ENCODE data around the gene ZNF804B. TPM values are rescaled to one million over a fixed set of nuclear protein-coding genes. Genes with fewer than 3 reads are reported as not detected.
A peak's percentile ranks its signal among the peaks of the same experiment; 100 is the strongest.
"Not testable (repeated sequence)": the region's sequence is repeated elsewhere in the genome, so short reads cannot be mapped to it uniquely, and the experiment has no call there.

Gene ZNF804B
- polyA plus RNA-seq, 4 donors: 0.14 to 0.23 (median 0.22) TPM

GRCh38 chr7:89228688-89229171, 469.2 kb downstream of the ZNF804B start:
- DNase-seq (ENCODE audit: low read depth in 4 of 4, low spot score in 2 of 4): not testable (repeated sequence)

DNA sequence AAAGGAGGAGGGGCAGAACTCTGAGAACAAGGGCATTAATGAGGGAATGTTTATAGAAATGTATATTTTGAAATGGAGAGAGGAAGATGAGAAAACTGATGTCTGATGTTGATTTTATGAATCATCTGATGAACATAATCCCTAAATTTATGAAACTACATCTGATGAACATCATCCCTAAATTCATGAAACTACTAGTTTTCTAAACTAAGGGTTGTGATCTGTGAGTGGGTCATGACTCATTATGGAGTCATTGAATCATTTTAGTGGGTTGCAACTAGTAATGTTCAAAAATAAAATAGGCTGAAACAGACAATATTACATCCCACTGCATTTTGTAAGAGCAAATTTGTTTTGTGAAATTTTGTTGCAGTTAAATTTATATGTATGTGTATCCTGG, 478.7 kb downstream of the ZNF804B start:
- DNase-seq (ENCODE audit: low read depth in 4 of 4, low spot score in 2 of 4): no peak

DNA sequence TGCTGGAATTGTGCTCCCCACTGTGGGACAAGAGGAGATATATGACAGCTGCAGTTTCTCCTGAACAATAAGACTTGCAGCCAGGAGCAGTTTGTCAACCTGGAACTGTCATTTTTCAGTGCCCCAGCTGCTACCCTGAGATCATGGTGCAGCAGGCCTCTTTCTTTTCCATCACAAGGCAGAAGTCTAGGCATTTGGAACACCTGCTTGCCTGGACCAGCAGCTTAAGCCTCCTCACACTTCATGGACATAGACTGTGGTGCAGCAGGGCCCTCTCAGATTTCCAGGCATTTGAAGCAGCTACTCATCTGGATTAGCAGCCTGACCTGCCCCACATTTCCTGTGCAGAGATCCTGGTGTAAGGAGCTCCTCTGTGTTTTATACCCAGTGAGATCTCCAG, 486.7 kb downstream of the ZNF804B start:
- no peak for DNase-seq (ENCODE audit: low read depth in 4 of 4, low spot score in 2 of 4)

DNA sequence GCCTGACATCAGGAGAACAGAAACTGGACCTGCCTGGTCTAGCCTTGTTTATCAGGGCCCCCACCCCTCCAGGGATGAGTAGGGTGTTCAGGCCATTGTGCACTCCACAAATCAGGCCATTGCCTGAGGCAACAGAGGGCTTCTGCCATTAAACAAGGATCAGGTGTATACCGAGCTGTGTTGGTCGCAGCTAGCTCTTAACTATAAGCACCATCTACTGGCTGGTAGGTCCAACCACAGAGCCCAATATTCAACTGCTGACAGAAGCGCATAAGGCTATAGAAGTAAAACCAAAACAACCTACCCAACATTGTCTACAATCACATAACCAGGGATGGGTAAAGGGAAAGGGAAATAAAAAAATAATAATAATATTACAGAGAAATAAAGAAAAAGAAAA, 487.7 kb downstream of the ZNF804B start:
- DNase-seq (ENCODE audit: low read depth in 4 of 4, low spot score in 2 of 4): no peak

DNA sequence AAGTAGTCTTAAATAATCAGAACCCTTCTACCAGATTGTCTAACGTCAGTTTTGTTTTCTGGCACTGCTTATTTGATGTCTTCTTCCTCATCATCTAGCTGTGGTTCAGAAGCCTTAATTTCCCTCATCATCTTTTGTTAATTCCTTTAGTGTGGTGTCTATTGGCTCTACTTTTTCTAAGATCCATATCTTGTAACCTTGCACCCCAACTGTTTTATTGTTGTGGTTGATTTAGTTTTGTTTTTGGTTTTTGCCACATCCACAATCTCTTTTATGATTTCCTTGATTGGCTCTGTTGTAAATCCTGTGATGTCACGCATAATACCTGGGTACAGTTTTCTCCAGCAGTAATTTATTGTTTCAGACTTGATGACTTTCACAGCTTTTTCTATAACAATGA, 499.6 kb downstream of the ZNF804B start:
- no peak for DNase-seq (ENCODE audit: low read depth in 4 of 4, low spot score in 2 of 4)

DNA sequence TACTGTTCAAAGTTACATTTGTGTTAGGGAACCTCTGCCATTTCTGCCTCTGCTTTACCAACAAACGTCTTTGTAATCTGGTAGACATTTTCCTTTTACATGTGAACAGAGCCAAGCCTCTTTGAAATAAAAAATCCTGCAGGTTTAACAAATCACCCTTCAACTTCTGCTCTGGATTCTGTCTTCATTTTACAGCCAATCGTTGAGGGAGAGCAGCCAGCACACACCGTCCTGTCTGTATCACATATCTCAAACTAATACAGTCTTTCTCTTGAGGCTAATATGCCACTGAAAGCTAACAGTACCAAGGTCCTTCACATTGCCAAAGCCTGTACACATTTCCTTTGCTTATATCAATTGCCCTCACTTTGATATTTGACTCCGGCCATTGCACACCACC, 504.6 kb downstream of the ZNF804B start:
- DNase-seq (ENCODE audit: low read depth in 4 of 4, low spot score in 2 of 4): no peak

DNA sequence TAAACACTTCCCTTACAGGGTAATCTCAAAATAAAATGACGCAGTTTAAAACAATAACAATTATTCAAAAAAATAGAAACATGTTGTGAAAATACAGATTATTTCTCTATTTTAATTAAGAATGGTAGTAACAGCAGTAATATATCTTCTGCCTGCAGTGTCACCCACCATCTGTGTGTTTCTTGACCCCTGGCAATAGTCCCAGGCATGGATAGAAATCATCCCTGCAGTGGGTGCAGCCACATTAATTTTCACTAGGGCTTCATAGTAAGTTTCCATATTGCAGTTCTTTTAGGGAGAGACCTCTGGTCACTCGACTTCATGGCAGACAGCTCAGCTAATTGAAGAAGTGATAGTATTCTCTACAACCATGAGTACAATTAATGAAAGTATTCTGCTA, 506.1 kb downstream of the ZNF804B start:
- DNase-seq (ENCODE audit: low read depth in 4 of 4, low spot score in 2 of 4): peak in 3 of 4 donors; percentile 24 to 50 (median 48)

DNA sequence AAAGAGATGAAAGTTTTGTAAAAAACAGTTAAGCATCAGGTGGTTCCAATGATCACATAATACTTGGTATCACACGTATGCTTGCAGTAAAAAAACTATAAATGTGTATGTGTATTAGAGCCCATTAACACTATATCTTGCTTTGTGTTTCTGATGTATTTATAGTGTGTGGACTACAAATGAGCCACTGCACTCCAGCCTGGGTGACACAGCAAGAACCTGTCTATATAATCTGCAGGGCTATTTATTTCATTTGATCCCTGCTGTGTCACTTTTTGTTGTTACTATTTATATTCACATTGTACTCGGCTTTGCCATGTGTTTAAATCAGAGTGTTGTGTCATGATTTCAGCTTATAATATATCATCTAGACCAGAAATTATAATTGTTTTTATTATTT, 523.8 kb downstream of the ZNF804B start:
- no peak for DNase-seq (ENCODE audit: low read depth in 4 of 4, low spot score in 2 of 4)

DNA sequence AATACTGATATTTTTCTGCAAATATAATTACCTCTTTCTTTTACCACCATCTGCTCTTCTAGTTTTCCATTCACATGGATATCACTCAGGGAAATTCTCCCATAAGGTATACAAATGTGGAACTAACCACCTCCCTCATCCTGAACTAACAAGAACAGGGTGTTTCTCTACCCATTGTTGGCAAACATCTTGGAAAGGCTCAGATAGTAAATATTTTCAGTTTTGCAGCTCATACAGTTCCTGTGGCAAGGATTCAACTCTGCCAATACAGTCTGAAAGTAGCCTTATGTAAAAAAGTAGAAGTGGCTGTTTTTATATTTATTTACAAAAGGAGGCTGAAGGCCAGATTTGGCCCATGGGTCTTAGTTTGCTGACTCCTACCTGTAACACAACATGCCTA, 549.0 kb downstream of the ZNF804B start:
- no peak for DNase-seq (ENCODE audit: low read depth in 4 of 4, low spot score in 2 of 4)

GRCh38 chr7:89311886-89312285, 552.4 kb downstream of the ZNF804B start:
- no peak for DNase-seq (ENCODE audit: low read depth in 4 of 4, low spot score in 2 of 4)

GRCh38 chr7:89312551-89312950, 553.1 kb downstream of the ZNF804B start:
- no peak for DNase-seq (ENCODE audit: low read depth in 4 of 4, low spot score in 2 of 4)

- no peak for DNase-seq (ENCODE audit: low read depth in 4 of 4, low spot score in 2 of 4)
These were observed 557.2 kb downstream of the ZNF804B start for GRCh38 chr7:89316584-89317251.

- DNase-seq (ENCODE audit: low read depth in 4 of 4, low spot score in 2 of 4): no peak
These were observed 572.5 kb downstream of the ZNF804B start for GRCh38 chr7:89332026-89332425.

DNA sequence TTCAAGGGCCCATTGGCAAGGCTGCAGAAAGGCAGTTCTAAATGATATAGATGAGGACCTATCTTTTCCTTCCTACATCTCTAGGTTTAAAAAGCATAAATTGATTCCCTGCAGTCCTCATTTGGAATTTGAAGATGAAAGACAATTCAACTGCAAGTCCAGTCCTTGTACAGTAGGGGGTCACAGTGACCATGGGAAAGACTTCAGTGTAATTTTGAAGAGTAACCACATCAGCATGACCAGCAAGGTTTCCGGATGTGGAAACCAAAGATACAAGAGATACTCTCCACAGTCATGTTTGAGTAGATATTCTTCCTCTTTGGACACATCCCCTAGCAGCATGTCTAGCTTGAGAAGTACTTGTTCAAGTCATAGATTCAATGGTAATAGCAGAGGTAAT, 575.3 kb downstream of the ZNF804B start:
- DNase-seq (ENCODE audit: low read depth in 4 of 4, low spot score in 2 of 4): no peak

DNA sequence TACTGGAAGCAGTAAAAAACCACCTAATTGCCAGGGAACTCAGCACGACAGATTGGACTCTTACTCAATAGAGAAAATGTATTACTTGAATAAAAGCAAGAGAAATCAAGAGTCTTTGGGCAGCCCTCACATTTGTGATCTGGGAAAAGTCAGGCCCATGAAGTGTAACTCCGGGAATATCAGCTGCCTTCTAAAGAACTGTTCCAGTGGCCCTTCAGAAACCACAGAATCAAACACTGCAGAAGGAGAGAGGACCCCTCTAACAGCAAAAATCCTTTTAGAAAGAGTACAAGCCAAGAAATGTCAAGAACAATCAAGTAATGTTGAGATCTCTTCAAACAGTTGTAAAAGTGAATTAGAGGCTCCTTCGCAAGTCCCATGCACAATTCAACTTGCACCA, 576.0 kb downstream of the ZNF804B start:
- no peak for DNase-seq (ENCODE audit: low read depth in 4 of 4, low spot score in 2 of 4)

DNA sequence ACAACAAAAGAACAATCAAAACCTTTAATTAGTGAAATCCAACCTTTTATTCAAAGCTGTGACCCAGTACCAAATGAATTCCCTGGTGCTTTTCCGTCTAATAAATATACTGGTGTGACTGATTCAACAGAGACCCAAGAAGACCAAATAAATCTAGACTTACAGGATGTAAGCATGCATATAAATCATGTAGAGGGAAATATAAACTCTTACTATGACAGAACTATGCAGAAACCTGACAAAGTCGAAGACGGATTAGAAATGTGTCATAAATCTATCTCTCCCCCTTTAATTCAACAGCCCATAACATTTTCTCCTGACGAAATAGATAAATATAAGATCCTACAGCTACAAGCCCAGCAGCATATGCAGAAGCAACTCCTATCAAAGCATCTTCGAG, 576.6 kb downstream of the ZNF804B start:
- DNase-seq (ENCODE audit: low read depth in 4 of 4, low spot score in 2 of 4): no peak

DNA sequence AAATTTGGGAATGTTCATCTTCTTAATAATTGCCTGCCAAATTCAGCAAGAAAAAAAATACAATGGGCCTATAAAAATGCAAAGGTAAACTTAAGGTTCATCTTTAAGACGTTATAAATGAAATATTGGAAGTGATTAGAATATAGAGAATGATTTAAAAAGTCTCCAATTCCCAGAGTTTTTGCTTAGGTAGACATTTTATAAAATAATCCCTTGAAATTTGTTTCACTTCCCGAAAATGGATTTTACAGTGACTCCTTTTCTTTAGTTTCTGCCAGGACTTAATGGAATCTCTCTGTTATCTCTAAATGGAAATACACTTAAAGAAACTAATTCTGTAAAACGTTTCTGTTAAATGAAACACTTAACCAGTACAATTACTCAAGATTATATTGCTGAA, 580.2 kb downstream of the ZNF804B start:
- no peak for DNase-seq (ENCODE audit: low read depth in 4 of 4, low spot score in 2 of 4)

DNA sequence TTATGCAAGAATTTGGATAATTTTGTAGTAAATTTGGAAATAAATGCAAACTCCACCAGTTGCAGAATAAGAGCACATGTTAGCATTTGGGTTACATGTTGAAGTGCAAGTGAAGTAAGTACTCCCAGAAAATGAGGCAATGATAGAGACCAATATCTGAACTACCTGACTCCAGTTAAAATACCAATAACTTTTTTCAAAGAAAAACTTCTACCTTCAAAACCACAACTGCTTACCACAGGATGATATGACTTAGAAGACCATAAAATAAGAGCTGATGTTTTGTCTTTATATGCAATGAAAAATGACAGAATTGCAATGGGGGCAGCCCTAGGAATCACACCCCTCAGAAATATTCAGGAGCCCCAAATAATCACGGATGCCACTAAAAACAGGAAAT, 597.6 kb downstream of the ZNF804B start:
- no peak for DNase-seq (ENCODE audit: low read depth in 4 of 4, low spot score in 2 of 4)

DNA sequence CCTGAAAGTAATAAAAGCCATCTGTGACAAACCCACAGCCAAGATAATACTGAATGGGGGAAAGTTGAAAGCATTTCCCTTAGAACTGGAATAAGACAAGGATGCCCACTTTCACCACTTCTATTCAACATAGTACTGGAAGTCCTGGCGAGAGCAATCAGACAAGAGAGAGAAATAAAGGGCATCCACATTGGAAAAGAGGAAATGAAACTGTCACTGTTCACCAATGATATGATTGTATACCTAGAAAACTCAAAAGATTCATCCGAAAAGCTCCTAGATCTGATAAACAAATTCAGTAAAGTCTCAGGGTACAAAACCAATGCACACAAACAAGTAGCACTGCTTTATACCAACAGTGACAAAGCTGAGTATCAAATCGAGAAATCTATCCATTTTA, 617.7 kb downstream of the ZNF804B start:
- DNase-seq (ENCODE audit: low read depth in 4 of 4, low spot score in 2 of 4): no peak

GRCh38 chr7:89385411-89385810, 625.9 kb downstream of the ZNF804B start:
- no peak for DNase-seq (ENCODE audit: low read depth in 4 of 4, low spot score in 2 of 4)
